ENCODE data around the gene PRRT1B. TPM values are rescaled to one million over a fixed set of nuclear protein-coding genes. Genes with fewer than 3 reads are reported as not detected.

Gene PRRT1B
- polyA plus RNA-seq, 1 donor = 0.10 TPM

DNA sequence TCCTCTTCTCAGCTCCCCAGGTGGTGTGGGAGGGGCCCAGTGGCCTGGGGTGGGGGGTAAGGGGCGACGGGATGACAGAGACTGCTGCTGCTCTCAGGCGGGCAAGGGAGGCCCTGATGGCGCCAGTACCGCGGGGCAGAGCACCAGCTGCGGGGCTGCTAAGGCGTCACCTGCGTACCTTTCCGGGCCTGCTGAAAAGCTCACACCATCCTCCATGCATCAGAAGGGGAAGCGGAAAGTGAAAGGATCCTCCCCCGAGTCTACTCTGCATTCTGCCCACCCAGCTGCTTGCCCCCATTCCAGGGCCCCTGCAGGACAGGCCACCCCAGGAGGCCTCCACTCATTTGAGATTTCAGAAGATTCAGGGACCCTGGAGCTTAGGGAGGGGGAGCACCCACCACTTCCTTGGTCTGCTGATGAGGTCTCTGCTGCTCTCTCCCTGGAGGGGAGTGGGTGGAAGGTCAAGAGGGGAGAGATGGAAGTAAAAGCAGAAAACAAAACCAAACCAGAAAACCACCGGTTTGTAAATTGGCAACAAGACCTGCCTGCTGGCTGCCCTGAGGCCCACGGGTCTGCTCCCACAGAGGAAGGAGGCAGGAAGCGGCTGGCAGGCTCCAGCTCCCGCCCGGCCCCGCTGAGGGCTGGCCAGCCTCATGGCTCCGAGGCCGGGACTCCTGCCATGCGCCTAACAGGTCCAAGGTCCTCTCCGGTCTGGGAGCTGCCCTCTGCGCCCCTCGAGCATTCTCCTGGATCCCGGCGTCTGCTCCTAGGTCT is 33.6 kb downstream of the PRRT1B start:
- DNase-seq (ENCODE audit: low read depth) = no peak

GRCh38 chr9:131579789-131580211 is 34.5 kb downstream of the PRRT1B start:
- no peak for DNase-seq (ENCODE audit: low read depth)

- no peak for DNase-seq (ENCODE audit: low read depth)
Observed at GRCh38 chr9:131580358-131580757, 35.0 kb downstream of the PRRT1B start.

GRCh38 chr9:131582056-131582455 is 36.7 kb downstream of the PRRT1B start:
- no peak for DNase-seq (ENCODE audit: low read depth)

- no peak for DNase-seq (ENCODE audit: low read depth)
Observed at GRCh38 chr9:131582466-131583336, 37.4 kb downstream of the PRRT1B start.

DNA sequence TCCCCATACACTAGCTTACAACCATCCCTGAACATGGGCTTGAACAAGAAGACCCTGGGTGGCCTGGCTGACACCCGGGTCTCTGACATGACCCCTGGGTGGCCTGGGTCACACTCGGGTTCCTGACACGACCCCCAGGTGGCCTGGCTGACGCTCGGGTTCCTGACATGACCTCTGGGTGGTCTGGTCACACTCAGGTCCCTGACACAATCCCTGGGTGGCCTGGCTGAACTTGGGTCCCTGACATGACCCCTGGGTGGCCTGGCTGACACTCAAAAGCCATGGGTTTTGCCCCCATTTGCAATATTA is 38.0 kb downstream of the PRRT1B start:
- no peak for DNase-seq (ENCODE audit: low read depth)

DNA sequence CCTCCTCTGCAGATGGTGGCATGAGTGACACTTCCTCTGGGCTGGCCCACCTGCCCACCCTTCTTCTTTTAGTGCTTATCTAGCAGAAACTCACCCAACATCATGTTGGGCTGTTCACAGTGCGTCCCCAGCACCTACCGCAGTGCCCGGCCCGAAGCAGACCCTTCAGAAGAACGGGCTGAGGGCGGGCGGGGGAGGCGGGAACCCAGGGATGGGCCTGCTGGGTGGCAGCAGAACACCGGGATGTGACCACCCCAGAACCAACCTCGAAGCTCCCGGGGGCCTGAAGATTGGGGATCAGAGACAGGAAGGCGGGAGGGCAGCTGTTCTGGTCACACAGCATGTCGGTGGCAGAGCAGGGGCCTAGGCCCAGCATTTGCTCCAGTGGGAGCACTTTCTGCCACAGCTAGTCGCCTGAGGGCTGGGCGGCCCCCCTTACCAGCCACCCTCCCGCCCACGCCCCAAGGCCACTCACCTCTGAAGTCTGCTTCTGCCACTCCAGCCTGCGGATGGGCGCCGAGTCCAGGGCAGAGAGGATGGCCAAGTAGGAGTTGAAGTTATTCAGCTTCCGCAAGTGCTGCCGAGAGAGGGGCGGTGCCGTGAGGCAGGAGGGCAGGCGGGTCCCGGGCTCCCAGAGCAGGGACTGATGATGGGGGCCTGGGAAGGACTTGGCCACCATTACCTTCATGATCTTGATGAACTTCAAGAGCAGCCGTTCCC is 38.7 kb downstream of the PRRT1B start:
- DNase-seq (ENCODE audit: low read depth) = no peak

GRCh38 chr9:131584858-131585257 is 39.5 kb downstream of the PRRT1B start:
- no peak for DNase-seq (ENCODE audit: low read depth)

- DNase-seq (ENCODE audit: low read depth) = no peak
Observed at GRCh38 chr9:131585375-131585774, 40.1 kb downstream of the PRRT1B start.

DNA sequence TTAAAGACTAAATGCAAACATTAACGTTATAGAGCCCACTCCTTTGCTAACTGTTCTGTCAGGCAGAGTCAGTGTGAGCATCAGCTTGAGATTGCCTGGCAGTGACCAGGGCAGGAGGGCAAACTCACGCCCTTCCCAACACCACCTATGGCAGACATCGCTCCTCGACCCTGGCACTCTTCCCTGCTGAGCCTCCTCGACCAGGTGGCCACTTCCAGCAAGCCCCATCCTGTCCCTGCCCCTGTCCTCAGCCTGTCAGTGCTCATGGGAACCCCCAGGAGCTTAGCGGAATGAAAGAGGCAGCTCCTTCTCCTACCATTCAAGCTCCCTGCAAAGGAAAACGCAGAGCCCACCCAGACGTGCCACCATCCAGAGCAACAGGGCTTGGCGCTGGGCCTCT is 42.0 kb downstream of the PRRT1B start:
- DNase-seq (ENCODE audit: low read depth) = no peak

- no peak for DNase-seq (ENCODE audit: low read depth)
Observed at GRCh38 chr9:131587906-131588305, 42.6 kb downstream of the PRRT1B start.

GRCh38 chr9:131588396-131588795 is 43.1 kb downstream of the PRRT1B start:
- DNase-seq (ENCODE audit: low read depth) = no peak

- DNase-seq (ENCODE audit: low read depth) = no peak
Observed at GRCh38 chr9:131589124-131589711, 43.9 kb downstream of the PRRT1B start.

DNA sequence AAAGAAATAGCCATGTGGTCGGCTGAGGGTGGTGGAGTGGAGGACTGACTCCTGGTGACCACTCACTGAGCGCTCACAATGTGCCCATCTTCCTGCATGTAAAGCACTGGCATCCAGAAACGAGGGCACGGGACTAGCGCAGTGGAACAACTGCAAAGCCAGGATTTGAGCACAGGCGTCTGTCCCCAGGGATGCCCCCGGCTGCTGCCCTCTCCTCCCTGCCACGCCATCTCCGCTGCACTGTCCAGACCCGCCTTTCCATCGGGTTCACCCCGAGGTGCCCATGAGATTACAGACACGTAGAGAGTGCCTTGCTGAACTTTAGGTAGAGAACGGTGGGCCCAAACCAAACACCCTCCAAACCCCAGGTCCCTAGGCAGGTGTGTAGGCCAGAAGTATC is 44.7 kb downstream of the PRRT1B start:
- no peak for DNase-seq (ENCODE audit: low read depth)

DNA sequence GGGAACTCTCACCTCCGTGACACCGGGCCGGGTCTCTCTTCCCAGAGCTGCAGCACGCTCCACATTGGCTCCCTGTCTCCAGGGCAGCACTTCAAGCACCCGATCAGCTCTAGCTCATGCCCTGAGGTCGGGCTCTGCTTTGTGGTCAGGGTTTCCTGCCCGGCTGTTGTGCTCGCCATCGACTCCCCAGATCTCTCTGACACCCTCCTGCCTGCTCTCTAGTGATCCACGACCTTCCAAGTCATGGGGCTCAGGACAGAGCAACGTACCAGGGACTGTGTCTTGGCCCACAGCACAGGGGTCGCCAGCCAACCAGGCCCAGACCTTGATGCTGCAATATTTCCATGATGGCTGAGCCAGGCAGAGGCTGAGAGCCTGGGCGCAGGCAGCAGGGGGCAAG is 45.1 kb downstream of the PRRT1B start:
- DNase-seq (ENCODE audit: low read depth) = no peak

GRCh38 chr9:131590907-131591844 is 45.9 kb downstream of the PRRT1B start:
- DNase-seq (ENCODE audit: low read depth) = no peak

DNA sequence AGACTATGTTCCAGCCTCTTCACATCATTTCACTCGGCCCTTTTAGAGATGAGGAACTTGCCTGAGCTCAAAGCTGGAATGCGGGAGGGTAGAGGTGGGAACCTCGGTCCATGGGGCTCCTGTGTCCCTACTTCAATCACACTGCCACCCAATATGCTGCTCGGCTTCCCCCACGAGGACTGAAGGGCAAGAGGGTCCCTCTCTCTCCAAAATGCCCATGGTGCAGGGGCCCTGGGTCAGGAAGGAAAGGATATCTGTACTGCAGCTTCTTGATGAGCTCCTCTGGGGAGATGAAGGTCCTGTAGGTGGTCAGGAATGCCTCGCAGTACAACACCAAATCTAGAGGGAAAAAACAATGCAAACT is 46.5 kb downstream of the PRRT1B start:
- DNase-seq (ENCODE audit: low read depth) = no peak

DNA sequence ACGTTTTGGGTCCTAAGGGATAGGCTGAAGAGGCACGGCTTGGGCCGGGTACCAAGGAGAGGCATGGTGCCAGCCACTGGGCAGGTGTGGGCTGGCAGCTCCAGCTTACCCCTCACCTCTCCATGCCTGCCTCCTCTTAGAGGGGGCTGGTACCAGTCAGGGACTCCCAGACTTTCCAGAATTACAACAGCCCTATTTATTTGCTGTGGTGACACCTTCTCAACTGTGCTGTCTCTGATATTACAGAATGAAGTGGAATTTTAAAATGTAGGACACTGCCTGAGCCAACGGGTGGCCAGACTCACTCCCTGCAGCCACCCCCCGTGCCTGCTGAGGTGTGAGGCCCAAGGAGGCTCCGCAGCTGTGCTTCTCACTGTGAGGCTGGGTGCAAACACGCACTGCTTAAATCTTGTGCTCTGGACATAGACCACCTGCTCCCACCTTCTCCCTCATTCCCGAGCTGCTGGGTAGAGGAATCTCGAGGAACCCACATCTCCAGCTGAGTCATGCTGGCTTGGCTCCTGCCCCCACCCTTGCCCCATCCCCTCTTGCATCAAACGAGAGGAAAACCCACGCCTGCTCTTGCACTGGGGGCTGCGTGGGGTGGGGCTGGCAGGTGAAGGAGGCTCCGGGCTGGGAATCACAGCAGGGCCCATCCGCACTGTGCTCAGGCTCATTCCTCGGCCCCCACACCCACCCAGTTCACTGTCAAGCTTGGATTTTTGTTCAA is 47.9 kb downstream of the PRRT1B start:
- no peak for DNase-seq (ENCODE audit: low read depth)

- DNase-seq (ENCODE audit: low read depth) = no peak
Observed at GRCh38 chr9:131593936-131594665, 48.8 kb downstream of the PRRT1B start.

All from forelimb muscle (tissue), 1 donor.